K562 (cell line): Measurements from ENCODE around the gene CD244. TPM values are rescaled to one million over a fixed set of nuclear protein-coding genes. Genes with fewer than 3 reads are reported as not detected.

Experiments used
- ATAC-seq: fragments of 200-7000 bp; cut with Tn5 transposase; 3 replicates; pipeline ENCODE4 v1.9.1; 2020; ENCODE audit warnings: moderate library complexity
- BruUV-seq: library from RNA; stranded (reverse); fragments of 400-500 nt; replicated peaks from 2 replicates; lab custom pipeline; 2021; lab: Mats Ljungman, UMichigan
- CTCF ChIA-PET: fragments of 300-600 bp; formaldehyde crosslinking; extraction: SDS; loops from one replicate; lab custom pipeline; 2021; ENCODE audit warnings: low intra/inter-chr PET ratio; lab: Yijun Ruan, JAX
- POLR2A ChIA-PET: fragments of 300-600, 350-650 bp; sonication (Branson Sonifier 250); formaldehyde crosslinking; extraction: SDS; loops from one replicate; lab custom pipeline; 2021; ENCODE audit warnings: antibody characterized with exemption, inconsistent platforms; lab: Yijun Ruan, JAX
- DNase-seq, 4 experiments: peaks; one replicate each; pipeline versions ENCODE4 v3.0.0 to v3.0.0-alpha.2; 2011 to 2018; ENCODE audit warnings: low spot score in 3 of 4, mixed read lengths in 3 of 4; ENCODE audit errors: extremely low read depth in 1 of 4
- FAIRE-seq: peaks from 2 replicates; lab custom pipeline; 2011; peaks lifted over from hg19 to GRCh38; lab: Jason Lieb, UNC
- H2AFZ ChIP-seq: 2 replicates; pipeline ENCODE4 v1.6.0; 2011; ENCODE audit warnings: low read depth, low read length, control low read depth, inconsistent platforms
- H3K27ac ChIP-seq: fragments of 200-600 bp; 3 replicates; pipeline ENCODE4 v1.8.0; 2011; ENCODE audit warnings: low read depth, mild to moderate bottlenecking, control low read depth, inconsistent platforms, low read length, moderate library complexity, mixed read lengths; ENCODE audit errors: extremely low read depth
- H3K27me3 ChIP-seq, 2 experiments: fragments of 300-600 bp in 1 of 2; 2 replicates in 1 of 2; 3 replicates in 1 of 2; pipeline versions ENCODE4 v1.6.0 to v1.8.0; 2011; ENCODE audit warnings: inconsistent platforms in 2 of 2, low read length in 2 of 2, mild to moderate bottlenecking in 1 of 2, mixed read lengths in 1 of 2, moderate library complexity in 1 of 2; ENCODE audit not compliant: control insufficient read depth in 2 of 2, insufficient read depth in 2 of 2
- H3K36me3 ChIP-seq: fragments of 300-600 bp; 3 replicates; pipeline ENCODE4 v1.8.0; 2011; ENCODE audit warnings: mild to moderate bottlenecking, low read length, inconsistent platforms; ENCODE audit not compliant: control insufficient read depth, insufficient read depth
- H3K4me1 ChIP-seq, 2 experiments: fragments of 200-600 bp in 1 of 2; replicated peaks in 1 of 2; 2 replicates in 1 of 2; 3 replicates in 1 of 2; pipeline versions ENCODE4 v1.5.1 to v1.8.0; 2011; ENCODE audit warnings: inconsistent platforms in 2 of 2, low read length in 2 of 2, mild to moderate bottlenecking in 1 of 2, mixed read lengths in 1 of 2, moderate library complexity in 1 of 2; ENCODE audit not compliant: control insufficient read depth in 2 of 2, insufficient read depth in 2 of 2
- H3K4me2 ChIP-seq: 2 replicates; pipeline ENCODE4 v1.6.1; 2011; ENCODE audit warnings: low read length, control low read depth, inconsistent platforms, mixed read lengths; ENCODE audit not compliant: insufficient read depth
- H3K4me3 ChIP-seq: fragments of 200-600 bp; sonication (generic), shearing (Covaris generic); 2 replicates; pipeline ENCODE4 v1.5.1; 2016; ENCODE audit warnings: control low read depth, inconsistent platforms
- H3K79me2 ChIP-seq: fragments of 200-600 bp; 3 replicates; pipeline ENCODE4 v1.8.0; 2011; ENCODE audit warnings: low read length, inconsistent platforms; ENCODE audit not compliant: control insufficient read depth, insufficient read depth
- H3K9ac ChIP-seq, 2 experiments: 2 replicates each; pipeline versions ENCODE4 v1.6.0 to v1.6.1; 2011; ENCODE audit warnings: low read depth in 2 of 2, low read length in 2 of 2, control low read depth in 1 of 2, inconsistent platforms in 1 of 2, mild to moderate bottlenecking in 1 of 2, mixed read lengths in 1 of 2; ENCODE audit not compliant: insufficient read depth in 1 of 2
- H3K9me1 ChIP-seq: one replicate; pipeline ENCODE4 v1.6.0; 2011; ENCODE audit warnings: inconsistent platforms, mild to moderate bottlenecking, low read length, moderate library complexity; ENCODE audit not compliant: control insufficient read depth, insufficient read depth
- H3K9me3 ChIP-seq: replicated peaks from 2 replicates; pipeline ENCODE4 v1.5.1; 2011; ENCODE audit warnings: low read depth, low read length, inconsistent platforms; ENCODE audit not compliant: control insufficient read depth, insufficient read depth
- H4K20me1 ChIP-seq: replicated peaks from 2 replicates; pipeline ENCODE4 v1.6.1; 2011; ENCODE audit warnings: low read length, inconsistent platforms, mixed read lengths; ENCODE audit not compliant: control insufficient read depth, insufficient read depth
- ARHGAP35 ChIP-seq: fragments of 450-650 bp; IDR thresholded peaks from 2 replicates; pipeline ENCODE4 v1.6.1; 2018; ENCODE audit not compliant: partially characterized antibody
- ASH1L ChIP-seq: fragments of 450-650 bp; IDR thresholded peaks from 2 replicates; pipeline ENCODE4 v1.6.1; 2018; ENCODE audit warnings: borderline replicate concordance, mild to moderate bottlenecking, low read depth; ENCODE audit not compliant: partially characterized antibody
- C11orf30 ChIP-seq: fragments of 450-650 bp; IDR thresholded peaks from 2 replicates; pipeline ENCODE4 v1.6.1; 2016; ENCODE audit warnings: low read depth, mild to moderate bottlenecking
- HOXB6 ChIP-seq: fragments of 250-450 bp; sonication (Bioruptor Pico); IDR thresholded peaks from 2 replicates; pipeline ENCODE4 v1.5.1; 2022; ENCODE audit warnings: mild to moderate bottlenecking, borderline replicate concordance
- MAFF ChIP-seq: IDR thresholded peaks from 2 replicates; pipeline ENCODE4 v1.6.1; 2012; ENCODE audit warnings: low read length, improper control_type of control experiment
- NCOA1 ChIP-seq: fragments of 450-650 bp; IDR thresholded peaks from 2 replicates; pipeline ENCODE4 v1.6.1; 2016; ENCODE audit warnings: low read depth
- PPARD ChIP-seq: fragments of 250-450 bp; sonication (Bioruptor Pico); IDR thresholded peaks from 2 replicates; pipeline ENCODE4 v1.8.0; 2022; ENCODE audit warnings: inconsistent platforms, mild to moderate bottlenecking, moderate library complexity
- SMAD2 ChIP-seq: fragments of 150-350 bp; IDR thresholded peaks from 2 replicates; pipeline ENCODE4 v1.6.1; 2014; ENCODE audit warnings: low read depth, mild to moderate bottlenecking, low read length
- YY1 ChIP-seq, 3 experiments: IDR thresholded peaks; 2 replicates each; pipeline ENCODE4 v1.6.1; 2011; ENCODE audit warnings: low read length in 2 of 3, mild to moderate bottlenecking in 2 of 3, moderate library complexity in 2 of 3, borderline replicate concordance in 1 of 3, control low read depth in 1 of 3, low read depth in 1 of 3; ENCODE audit not compliant: insufficient read depth in 3 of 3, insufficient replicate concordance in 2 of 3, control insufficient read depth in 1 of 3, insufficient read length in 1 of 3; ENCODE audit errors: extremely low read depth in 1 of 3
- ZNF316 ChIP-seq: fragments of 450-650 bp; IDR thresholded peaks from 2 replicates; pipeline ENCODE4 v1.6.1; 2016
- ZNF75A ChIP-seq: fragments of 450-650 bp; formaldehyde crosslinking; IDR thresholded peaks from 2 replicates; pipeline ENCODE4 v1.4.0; 2020; ENCODE audit warnings: mild to moderate bottlenecking
- WGBS: fragments of 100-300 bp; shearing (Covaris generic); methylation state at CpG from one replicate; pipeline ENCODE4 v1.1.6; 2016; ENCODE audit warnings: low coverage, mixed read lengths; ENCODE audit not compliant: insufficient coverage; ENCODE audit errors: missing lambda C conversion rate; 5-methylcytosine and 5-hydroxymethylcytosine counted together
- in situ Hi-C: fragments of 300-500 bp; cut with MboI; formaldehyde crosslinking; loops from 4 replicates; pipeline ENCODE4 v1.15.0; 2018; ENCODE audit warnings: inconsistent platforms, mixed read lengths
- intact Hi-C: fragments of 100-400 bp; cut with micrococcal nuclease; formaldehyde crosslinking; loops from 2 replicates; pipeline ENCODE4 v1.14.2; 2022
- polyA plus RNA-seq, 8 experiments: library from polyadenylated mRNA; depleted of rRNA in 4 of 8; stranded (reverse) in 5 of 8; unstranded in 3 of 8; fragments of >200 nt; fragmentation: Nextera tagmentation in 2 of 8; fragmentation: Illumina TruSeq in 1 of 8; extraction: Ambion mirVana in 2 of 8; extraction: Trizol in 1 of 8; gene quantifications; 2 replicates each; pipeline versions ENCODE4 v1.2.1 to v1.2.3, GENCODE V29; 2011 to 2014; ENCODE audit warnings: inconsistent platforms in 1 of 8, missing spikeins in 1 of 8
- total RNA-seq, 7 experiments: library from RNA; depleted of rRNA in 6 of 7; stranded (reverse); fragments of >200 nt in 6 of 7; fragmentation: Illumina TruSeq in 2 of 7; extraction: Trizol in 2 of 7; gene quantifications; 2 replicates each; pipeline versions ENCODE4 v1.2.1 to v1.2.3, GENCODE V29; 2011 to 2021; ENCODE audit warnings: low replicate concordance in 1 of 7

CD244 gene
- total and polyA plus RNA-seq, 9 of the 15 experiments (the other 6 are each of a cell fraction or from before 2014, with no cell fraction given): not detected

DNA sequence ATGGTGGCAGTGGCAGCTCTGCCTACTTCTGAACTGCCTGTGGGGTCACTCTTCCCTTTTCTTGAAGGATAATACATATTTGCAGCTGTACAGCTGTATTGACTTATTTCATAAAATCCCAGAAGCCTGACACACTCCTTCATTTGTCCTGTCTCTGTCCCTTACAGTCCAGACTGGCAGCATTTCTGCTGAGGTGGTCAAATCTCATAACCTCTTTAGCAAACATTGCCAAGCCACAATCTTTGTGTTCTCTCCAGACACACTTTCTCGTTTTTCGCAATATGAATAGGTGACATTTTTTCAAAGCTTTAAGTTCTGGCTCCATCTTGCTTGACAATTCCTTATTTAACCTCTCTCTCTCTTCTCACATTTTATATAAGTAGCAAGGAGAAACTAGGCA lies 51.5 kb downstream of the CD244 start:
- Histone ChIP-seq H3K36me3 (no peaks in the 10 kb centered on the region), H3K9me3 (peaks cover 6% of the 10 kb centered on the region), H3K27ac (no peak overlapping the region), H3K9me1 (no peaks in the 10 kb centered on the region), H2AFZ (no peak overlapping the region), H4K20me1 (no peaks in the 10 kb centered on the region), H3K4me3 (no peak overlapping the region), H3K27me3 (peaks cover 13 to 25% of the 10 kb centered on the region in 2 experiments), H3K4me1 (peaks cover 3% of the 10 kb centered on the region in 2 experiments; a peak in 2 of 5 replicates), H3K9ac (no peak overlapping the region), H3K4me2 (no peak overlapping the region), H3K79me2 (no peaks in the 10 kb centered on the region)
- TF ChIP-seq SMAD2: no peak
- TF ChIP-seq ASH1L: no peak
- no peak for TF ChIP-seq PPARD
- TF ChIP-seq HOXB6 (CRISPR knock-in tag): no peak
- TF ChIP-seq NCOA1: no peak
- TF ChIP-seq ZNF75A (CRISPR knock-in tag): no peak
- peak; percentile 43 for TF ChIP-seq ZNF316
- TF ChIP-seq YY1 (IDR thresholded peaks at IDR 0.05; ENCODE audit: borderline replicate concordance in 1 of 3, control insufficient read depth in 1 of 3, extremely low read depth in 1 of 3, insufficient read depth in 3 of 3, insufficient read length in 1 of 3, insufficient replicate concordance in 2 of 3, low read depth in 1 of 3, low read length in 2 of 3): no peak
- no peak for TF ChIP-seq ARHGAP35
- 0 out of 2 replicates have a peak, but pooled peaks have one; percentile 21 for TF ChIP-seq MAFF
- TF ChIP-seq C11orf30: 0 out of 2 replicates have a peak, but pooled peaks have one; percentile 6
- no peak for DNase-seq
- WGBS: 0% methylated on average over 2 of the region's 2 CpGs
- in situ Hi-C loops (no loop called here), intact Hi-C loops (no loop called here)
- CTCF ChIA-PET: no interaction called here
- FAIRE-seq: no peak
- no TSS peak for BruUV-seq
- POLR2A ChIA-PET: interaction anchor here (0.8 kb wide), 1 partner anchor 19 kb away, joined by 3 read pairs; no protein-coding TSS in a partner anchor
- ATAC-seq: no peak
